Ovary (tissue), 3 donors: ENCODE data around the gene AGBL4.

ENCODE experiments used
- EP300 ChIP-seq: sonication (generic); formaldehyde crosslinking; IDR thresholded peaks from one replicate; pipeline ENCODE4 v1.6.1; 2017; ENCODE audit warnings: antibody characterized with exemption
- POLR2A ChIP-seq: fragments of 450-650 bp; IDR thresholded peaks from one replicate; pipeline ENCODE4 v1.6.1; 2017; ENCODE audit warnings: antibody characterized with exemption, mild to moderate bottlenecking, moderate library complexity
- TF ChIP-seq, protein P1 (sequence below), 3 donors: fragments of 450-650 bp in 2 of 3; fragments of 200-600 bp in 1 of 3; IDR thresholded peaks; one replicate each; pipeline versions ENCODE4 v1.5.1 to v1.8.0; 2016 to 2022; ENCODE audit warnings: antibody characterized with exemption in 3 of 3, mild to moderate bottlenecking in 1 of 3
- donor health status: DM: no; HTN: no; CAD: no.

DNA sequence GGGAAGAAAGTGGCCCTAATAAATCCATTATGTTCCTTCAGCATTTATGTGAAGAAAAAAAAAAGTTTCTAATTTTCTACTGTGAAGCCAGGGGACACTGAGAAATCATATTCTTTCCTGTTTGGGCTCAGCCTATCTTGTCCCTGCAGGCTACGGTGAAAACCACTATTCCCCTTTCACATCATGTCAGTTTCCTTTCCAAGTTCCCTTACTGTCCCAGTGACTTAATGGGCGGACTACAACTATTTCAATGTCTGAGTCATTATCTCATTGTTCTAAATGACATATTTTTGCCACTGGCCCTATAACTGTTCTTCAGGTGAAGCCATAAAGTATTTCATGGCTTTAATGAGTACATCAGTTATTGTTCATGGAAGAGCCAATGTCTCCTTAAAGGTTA is 1175.7 kb downstream of the AGBL4 start:
- TF ChIP-seq, protein P1, sequence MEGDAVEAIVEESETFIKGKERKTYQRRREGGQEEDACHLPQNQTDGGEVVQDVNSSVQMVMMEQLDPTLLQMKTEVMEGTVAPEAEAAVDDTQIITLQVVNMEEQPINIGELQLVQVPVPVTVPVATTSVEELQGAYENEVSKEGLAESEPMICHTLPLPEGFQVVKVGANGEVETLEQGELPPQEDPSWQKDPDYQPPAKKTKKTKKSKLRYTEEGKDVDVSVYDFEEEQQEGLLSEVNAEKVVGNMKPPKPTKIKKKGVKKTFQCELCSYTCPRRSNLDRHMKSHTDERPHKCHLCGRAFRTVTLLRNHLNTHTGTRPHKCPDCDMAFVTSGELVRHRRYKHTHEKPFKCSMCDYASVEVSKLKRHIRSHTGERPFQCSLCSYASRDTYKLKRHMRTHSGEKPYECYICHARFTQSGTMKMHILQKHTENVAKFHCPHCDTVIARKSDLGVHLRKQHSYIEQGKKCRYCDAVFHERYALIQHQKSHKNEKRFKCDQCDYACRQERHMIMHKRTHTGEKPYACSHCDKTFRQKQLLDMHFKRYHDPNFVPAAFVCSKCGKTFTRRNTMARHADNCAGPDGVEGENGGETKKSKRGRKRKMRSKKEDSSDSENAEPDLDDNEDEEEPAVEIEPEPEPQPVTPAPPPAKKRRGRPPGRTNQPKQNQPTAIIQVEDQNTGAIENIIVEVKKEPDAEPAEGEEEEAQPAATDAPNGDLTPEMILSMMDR (IDR thresholded peaks at IDR 0.05), result no peak
- no peak for TF ChIP-seq POLR2A
- no peak for TF ChIP-seq EP300
